Measurements from ENCODE around the gene MAST2.
"Not testable (repeated sequence)": the region's sequence is repeated elsewhere in the genome, so short reads cannot be mapped to it uniquely, and the experiment has no call there.

The MAST2 gene

DNA sequence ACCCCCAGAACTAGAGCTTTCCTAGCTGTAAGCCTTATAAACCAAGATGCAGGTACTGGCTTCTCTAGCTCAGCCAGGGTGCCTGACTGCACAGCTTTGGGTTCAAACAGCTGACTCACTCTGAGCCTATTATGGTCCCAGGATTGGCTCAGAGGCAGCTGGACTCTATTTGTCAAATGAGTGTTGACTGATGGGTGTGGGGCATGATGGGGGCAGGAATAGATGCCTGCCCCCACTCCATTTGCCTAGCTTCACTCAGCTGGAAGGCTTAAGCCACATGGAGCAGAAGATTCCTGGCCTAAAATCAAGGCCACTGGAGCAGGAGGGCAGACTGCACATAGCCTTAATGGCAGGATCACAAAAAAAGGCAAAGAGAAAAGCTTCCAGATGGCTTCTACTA is 238.6 kb downstream of the MAST2 start:
- H3K4me3 ChIP-seq (ENCODE audit: low read length in 2 of 2): no peak overlapping the region
- H3K36me3 ChIP-seq (ENCODE audit: control insufficient read depth in 2 of 2, insufficient read depth in 2 of 2, low read length in 2 of 2): no peaks in the 10 kb centered on the region
- H3K27ac ChIP-seq (ENCODE audit: low read depth in 2 of 2, low read length in 2 of 2): no peak overlapping the region
- no peak overlapping the region for H3K9ac ChIP-seq (ENCODE audit: low read depth in 1 of 2, low read length in 2 of 2)
- peaks cover 9 to 14% of the 10 kb centered on the region in 2 donors for H3K4me1 ChIP-seq (ENCODE audit: control insufficient read depth in 2 of 2, insufficient read depth in 2 of 2, low read length in 2 of 2)
- H3K27me3 ChIP-seq (ENCODE audit: control insufficient read depth in 2 of 2, insufficient read depth in 2 of 2, low read length in 2 of 2): no peaks in the 10 kb centered on the region
- no peaks in the 10 kb centered on the region for H3K9me3 ChIP-seq (ENCODE audit: control insufficient read depth in 2 of 2, low read length in 2 of 2)

DNA sequence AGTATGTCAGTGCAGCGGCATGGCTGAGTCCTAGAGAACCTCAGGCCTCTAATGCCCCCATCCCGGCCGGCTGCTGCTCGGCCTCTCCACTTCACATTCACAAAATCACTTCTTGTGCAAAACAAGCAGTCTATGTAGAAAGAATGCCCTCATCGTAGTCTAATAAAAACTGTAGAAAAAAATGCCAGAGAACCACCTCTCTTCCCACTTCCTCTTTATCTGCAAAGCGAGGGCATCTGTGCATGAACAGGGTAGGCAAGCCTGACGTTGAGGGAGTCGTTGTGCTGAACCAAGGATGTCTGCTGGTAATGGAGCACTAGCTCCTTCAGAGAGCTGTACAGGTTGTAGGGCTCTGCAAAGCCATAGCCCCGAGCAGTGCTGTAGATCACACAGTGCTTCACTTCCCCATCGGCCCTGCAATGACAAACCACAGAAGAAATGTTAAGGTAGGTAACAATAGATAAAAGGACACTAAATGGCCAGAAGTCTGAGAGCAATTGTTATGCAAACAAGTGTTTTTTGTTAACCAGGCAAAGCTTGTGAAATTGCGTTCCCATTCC is 240.1 kb downstream of the MAST2 start:
- Histone ChIP-seq H3K27ac (ENCODE audit: low read depth in 2 of 2, low read length in 2 of 2) (no peak overlapping the region), H3K4me1 (ENCODE audit: control insufficient read depth in 2 of 2, insufficient read depth in 2 of 2, low read length in 2 of 2) (peaks cover 7 to 13% of the 10 kb centered on the region in 2 donors), H3K36me3 (ENCODE audit: control insufficient read depth in 2 of 2, insufficient read depth in 2 of 2, low read length in 2 of 2) (no peaks in the 10 kb centered on the region), H3K4me3 (ENCODE audit: low read length in 2 of 2) (no peak overlapping the region), H3K9ac (ENCODE audit: low read depth in 1 of 2, low read length in 2 of 2) (no peak overlapping the region), H3K27me3 (ENCODE audit: control insufficient read depth in 2 of 2, insufficient read depth in 2 of 2, low read length in 2 of 2) (no peaks in the 10 kb centered on the region), H3K9me3 (ENCODE audit: control insufficient read depth in 2 of 2, low read length in 2 of 2) (no peaks in the 10 kb centered on the region)

DNA sequence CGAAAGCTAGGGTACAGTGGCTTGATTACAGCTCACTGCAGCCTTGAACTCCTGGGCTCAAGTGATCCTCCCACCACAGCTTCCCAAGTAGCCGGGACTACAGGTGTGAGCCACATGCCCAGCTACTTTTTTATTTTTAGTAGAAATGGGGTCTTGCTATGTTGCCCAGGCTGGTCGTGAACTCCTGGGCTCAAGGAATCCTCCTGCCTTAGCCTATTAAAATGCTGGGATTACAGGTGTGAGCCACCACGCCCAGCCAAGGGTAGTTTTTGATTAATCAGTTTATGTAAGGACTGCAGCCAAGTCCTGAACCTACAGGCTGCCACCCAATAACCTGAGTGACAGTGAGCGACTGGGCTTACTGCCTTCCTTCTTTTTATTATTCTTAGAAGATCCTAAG is 240.7 kb downstream of the MAST2 start:
- peaks cover 7 to 13% of the 10 kb centered on the region in 2 donors for H3K4me1 ChIP-seq (ENCODE audit: control insufficient read depth in 2 of 2, insufficient read depth in 2 of 2, low read length in 2 of 2)
- H3K27me3 ChIP-seq (ENCODE audit: control insufficient read depth in 2 of 2, insufficient read depth in 2 of 2, low read length in 2 of 2): no peaks in the 10 kb centered on the region
- no peaks in the 10 kb centered on the region for H3K9me3 ChIP-seq (ENCODE audit: control insufficient read depth in 2 of 2, low read length in 2 of 2)
- no peak overlapping the region for H3K9ac ChIP-seq (ENCODE audit: low read depth in 1 of 2, low read length in 2 of 2)
- no peaks in the 10 kb centered on the region for H3K36me3 ChIP-seq (ENCODE audit: control insufficient read depth in 2 of 2, insufficient read depth in 2 of 2, low read length in 2 of 2)
- H3K4me3 ChIP-seq (ENCODE audit: low read length in 2 of 2): no peak overlapping the region
- no peak overlapping the region for H3K27ac ChIP-seq (ENCODE audit: low read depth in 2 of 2, low read length in 2 of 2)

- H3K4me1 ChIP-seq (ENCODE audit: control insufficient read depth in 2 of 2, insufficient read depth in 2 of 2, low read length in 2 of 2): peaks cover 0 to 3% of the 10 kb centered on the region in 2 donors
- no peaks in the 10 kb centered on the region for H3K9me3 ChIP-seq (ENCODE audit: control insufficient read depth in 2 of 2, low read length in 2 of 2)
- no peaks in the 10 kb centered on the region for H3K36me3 ChIP-seq (ENCODE audit: control insufficient read depth in 2 of 2, insufficient read depth in 2 of 2, low read length in 2 of 2)
- H3K27me3 ChIP-seq (ENCODE audit: control insufficient read depth in 2 of 2, insufficient read depth in 2 of 2, low read length in 2 of 2): no peaks in the 10 kb centered on the region
- H3K27ac ChIP-seq (ENCODE audit: low read depth in 2 of 2, low read length in 2 of 2): no peak overlapping the region
- H3K9ac ChIP-seq (ENCODE audit: low read depth in 1 of 2, low read length in 2 of 2): no peak overlapping the region
- H3K4me3 ChIP-seq (ENCODE audit: low read length in 2 of 2): no peak overlapping the region
These were observed 250.3 kb downstream of the MAST2 start for GRCh38 chr1:46053734-46054133.

DNA sequence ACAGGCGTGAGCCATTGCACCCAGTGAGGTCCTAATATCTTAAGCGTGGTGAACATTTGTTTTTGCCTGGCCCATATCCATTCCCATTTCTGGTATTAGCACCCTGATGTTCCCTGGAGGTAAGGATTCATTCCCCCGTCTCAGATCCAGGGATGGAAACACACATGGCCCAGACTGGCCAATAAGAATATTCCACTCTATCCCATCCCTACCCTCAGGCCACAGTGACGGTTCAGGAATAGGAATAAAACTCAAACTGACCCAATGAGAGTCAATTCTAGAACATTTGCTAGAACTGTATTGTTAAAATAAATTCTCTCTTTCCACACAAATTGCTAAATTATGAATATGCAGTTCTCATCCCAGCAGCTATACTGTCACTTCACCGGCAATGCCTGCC is 252.9 kb downstream of the MAST2 start:
- H3K36me3 ChIP-seq (ENCODE audit: control insufficient read depth in 2 of 2, insufficient read depth in 2 of 2, low read length in 2 of 2): no peaks in the 10 kb centered on the region
- H3K27ac ChIP-seq (ENCODE audit: low read depth in 2 of 2, low read length in 2 of 2): no peak overlapping the region
- H3K9me3 ChIP-seq (ENCODE audit: control insufficient read depth in 2 of 2, low read length in 2 of 2): no peaks in the 10 kb centered on the region
- H3K4me3 ChIP-seq (ENCODE audit: low read length in 2 of 2): no peak overlapping the region
- H3K9ac ChIP-seq (ENCODE audit: low read depth in 1 of 2, low read length in 2 of 2): no peak overlapping the region
- no peaks in the 10 kb centered on the region for H3K27me3 ChIP-seq (ENCODE audit: control insufficient read depth in 2 of 2, insufficient read depth in 2 of 2, low read length in 2 of 2)
- peaks cover 0 to 3% of the 10 kb centered on the region in 2 donors for H3K4me1 ChIP-seq (ENCODE audit: control insufficient read depth in 2 of 2, insufficient read depth in 2 of 2, low read length in 2 of 2)

DNA sequence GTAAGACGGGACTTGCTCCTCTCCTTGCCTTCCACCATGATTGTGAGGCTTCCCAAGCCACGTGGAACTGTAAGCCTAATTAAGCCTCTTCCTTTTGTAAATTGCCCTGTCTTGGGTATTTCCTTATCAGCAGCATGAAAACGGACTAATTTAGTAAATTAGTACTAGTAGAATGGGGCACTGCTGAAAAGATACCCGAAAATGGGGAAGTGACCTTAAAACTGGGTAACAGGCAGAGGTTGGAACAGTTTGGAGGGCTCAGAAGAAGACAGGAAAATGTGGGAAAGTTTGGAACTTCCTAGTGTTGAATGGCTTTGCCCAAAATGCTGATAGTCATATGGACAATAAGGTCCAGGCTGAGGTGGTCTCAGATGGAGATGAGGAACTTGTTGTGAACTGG is 253.8 kb downstream of the MAST2 start:
- not testable (repeated sequence) for H3K4me1 ChIP-seq (ENCODE audit: control insufficient read depth in 2 of 2, insufficient read depth in 2 of 2, low read length in 2 of 2); H3K4me3 ChIP-seq (ENCODE audit: low read length in 2 of 2); H3K9ac ChIP-seq (ENCODE audit: low read depth in 1 of 2, low read length in 2 of 2); H3K27ac ChIP-seq (ENCODE audit: low read depth in 2 of 2, low read length in 2 of 2); H3K9me3 ChIP-seq (ENCODE audit: control insufficient read depth in 2 of 2, low read length in 2 of 2); H3K36me3 ChIP-seq (ENCODE audit: control insufficient read depth in 2 of 2, insufficient read depth in 2 of 2, low read length in 2 of 2); H3K27me3 ChIP-seq (ENCODE audit: control insufficient read depth in 2 of 2, insufficient read depth in 2 of 2, low read length in 2 of 2)

DNA sequence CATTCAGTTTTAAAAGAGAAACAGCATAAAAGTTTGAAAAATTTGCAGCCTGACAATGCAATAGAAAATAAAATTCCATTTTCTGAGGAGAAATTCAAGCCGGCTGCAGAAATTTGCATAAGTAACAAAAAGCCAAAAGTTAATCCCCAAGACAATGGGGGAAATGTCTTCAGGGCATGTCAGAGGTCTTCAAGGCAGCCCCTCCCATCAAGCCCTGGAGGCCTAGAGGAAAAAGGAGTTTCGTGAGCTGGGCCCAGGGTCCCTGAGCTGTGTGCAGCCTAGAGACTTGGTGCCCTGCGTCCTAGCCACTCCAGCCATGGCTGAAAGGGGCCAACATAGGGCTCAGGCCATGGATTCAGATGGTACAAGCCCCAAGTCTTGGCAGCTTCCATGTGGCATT is 254.4 kb downstream of the MAST2 start:
- Histone ChIP-seq H3K27ac (ENCODE audit: low read depth in 2 of 2, low read length in 2 of 2) (no peak overlapping the region), H3K9ac (ENCODE audit: low read depth in 1 of 2, low read length in 2 of 2) (no peak overlapping the region), H3K4me3 (ENCODE audit: low read length in 2 of 2) (no peak overlapping the region), H3K27me3 (ENCODE audit: control insufficient read depth in 2 of 2, insufficient read depth in 2 of 2, low read length in 2 of 2) (no peaks in the 10 kb centered on the region), H3K4me1 (ENCODE audit: control insufficient read depth in 2 of 2, insufficient read depth in 2 of 2, low read length in 2 of 2) (peaks cover 0 to 3% of the 10 kb centered on the region in 2 donors), H3K9me3 (ENCODE audit: control insufficient read depth in 2 of 2, low read length in 2 of 2) (no peaks in the 10 kb centered on the region), H3K36me3 (ENCODE audit: control insufficient read depth in 2 of 2, insufficient read depth in 2 of 2, low read length in 2 of 2) (no peaks in the 10 kb centered on the region)

- Histone ChIP-seq H3K4me3 (ENCODE audit: low read length in 2 of 2) (no peak overlapping the region), H3K36me3 (ENCODE audit: control insufficient read depth in 2 of 2, insufficient read depth in 2 of 2, low read length in 2 of 2) (no peaks in the 10 kb centered on the region), H3K9me3 (ENCODE audit: control insufficient read depth in 2 of 2, low read length in 2 of 2) (no peaks in the 10 kb centered on the region), H3K9ac (ENCODE audit: low read depth in 1 of 2, low read length in 2 of 2) (no peak overlapping the region), H3K27me3 (ENCODE audit: control insufficient read depth in 2 of 2, insufficient read depth in 2 of 2, low read length in 2 of 2) (no peaks in the 10 kb centered on the region), H3K4me1 (ENCODE audit: control insufficient read depth in 2 of 2, insufficient read depth in 2 of 2, low read length in 2 of 2) (peaks cover 0 to 1% of the 10 kb centered on the region in 2 donors), H3K27ac (ENCODE audit: low read depth in 2 of 2, low read length in 2 of 2) (no peak overlapping the region)
These were observed 255.5 kb downstream of the MAST2 start for GRCh38 chr1:46058936-46059335.

- Histone ChIP-seq H3K9ac (ENCODE audit: low read depth in 1 of 2, low read length in 2 of 2) (no peak overlapping the region), H3K27ac (ENCODE audit: low read depth in 2 of 2, low read length in 2 of 2) (no peak overlapping the region), H3K9me3 (ENCODE audit: control insufficient read depth in 2 of 2, low read length in 2 of 2) (no peaks in the 10 kb centered on the region), H3K4me1 (ENCODE audit: control insufficient read depth in 2 of 2, insufficient read depth in 2 of 2, low read length in 2 of 2) (no peaks in the 10 kb centered on the region), H3K27me3 (ENCODE audit: control insufficient read depth in 2 of 2, insufficient read depth in 2 of 2, low read length in 2 of 2) (no peaks in the 10 kb centered on the region), H3K4me3 (ENCODE audit: low read length in 2 of 2) (no peak overlapping the region), H3K36me3 (ENCODE audit: control insufficient read depth in 2 of 2, insufficient read depth in 2 of 2, low read length in 2 of 2) (no peaks in the 10 kb centered on the region)
These were observed 257.7 kb downstream of the MAST2 start for GRCh38 chr1:46061146-46061545.

DNA sequence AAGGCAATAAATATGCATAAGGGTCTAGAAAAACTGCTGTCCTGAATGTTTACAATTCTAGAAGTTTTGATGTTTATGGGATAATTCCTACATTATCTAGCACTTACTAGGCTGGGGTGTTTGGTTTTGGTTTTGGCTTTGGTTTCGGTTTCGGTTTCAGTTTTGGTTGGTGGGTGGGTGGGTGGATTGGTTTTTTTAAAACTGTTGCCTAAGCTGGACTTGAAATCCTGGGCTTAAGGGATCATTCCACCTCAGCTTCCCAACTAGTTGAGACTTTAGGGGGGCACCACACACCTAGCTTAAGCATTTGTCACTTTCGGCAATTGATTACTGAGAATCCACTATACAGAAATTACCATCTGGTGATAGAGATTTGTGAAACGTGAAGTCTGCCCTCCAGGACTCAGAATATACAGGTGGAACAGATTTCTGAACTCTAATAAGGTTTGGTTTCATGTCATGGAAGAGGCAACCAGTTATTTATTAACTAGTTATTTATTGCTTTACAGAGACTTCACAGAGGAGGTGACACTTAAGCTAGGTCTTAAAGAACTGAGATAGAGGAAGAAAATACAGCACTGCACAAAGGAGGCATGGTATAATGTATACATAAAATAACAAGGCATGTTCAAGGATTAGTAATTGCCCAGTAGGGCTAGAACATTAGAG is 259.4 kb downstream of the MAST2 start:
- no peaks in the 10 kb centered on the region for H3K4me1 ChIP-seq (ENCODE audit: control insufficient read depth in 2 of 2, insufficient read depth in 2 of 2, low read length in 2 of 2)
- H3K27ac ChIP-seq (ENCODE audit: low read depth in 2 of 2, low read length in 2 of 2): no peak overlapping the region
- H3K9ac ChIP-seq (ENCODE audit: low read depth in 1 of 2, low read length in 2 of 2): no peak overlapping the region
- H3K9me3 ChIP-seq (ENCODE audit: control insufficient read depth in 2 of 2, low read length in 2 of 2): no peaks in the 10 kb centered on the region
- no peak overlapping the region for H3K4me3 ChIP-seq (ENCODE audit: low read length in 2 of 2)
- H3K27me3 ChIP-seq (ENCODE audit: control insufficient read depth in 2 of 2, insufficient read depth in 2 of 2, low read length in 2 of 2): no peaks in the 10 kb centered on the region
- H3K36me3 ChIP-seq (ENCODE audit: control insufficient read depth in 2 of 2, insufficient read depth in 2 of 2, low read length in 2 of 2): no peaks in the 10 kb centered on the region

Measured in mucosa of rectum (tissue), 2 donors.